Right lobe of liver (tissue), 4 donors: ENCODE results near the gene USP7.
"Not testable (repeated sequence)": the region's sequence is repeated elsewhere in the genome, so short reads cannot be mapped to it uniquely, and the experiment has no call there.

Experiments used
- CTCF ChIP-seq, 4 donors: fragments of 200-600 bp in 3 of 4; fragments of 450-650 bp in 1 of 4; IDR thresholded peaks; one replicate each; pipeline versions ENCODE4 v1.5.1 to v1.8.0; 2016 to 2022; ENCODE audit warnings: antibody characterized with exemption in 4 of 4, mild to moderate bottlenecking in 2 of 4
- POLR2A ChIP-seq: fragments of 450-650 bp; IDR thresholded peaks from one replicate; pipeline ENCODE4 v1.6.1; 2017; ENCODE audit warnings: antibody characterized with exemption, mild to moderate bottlenecking
- donor health status: DM: no; HTN: no; CAD: no.
- donor health status: DM: no; HTN: no; CAD: no.
- donor health status: DM: no; HTN: yes; CAD: no.

DNA sequence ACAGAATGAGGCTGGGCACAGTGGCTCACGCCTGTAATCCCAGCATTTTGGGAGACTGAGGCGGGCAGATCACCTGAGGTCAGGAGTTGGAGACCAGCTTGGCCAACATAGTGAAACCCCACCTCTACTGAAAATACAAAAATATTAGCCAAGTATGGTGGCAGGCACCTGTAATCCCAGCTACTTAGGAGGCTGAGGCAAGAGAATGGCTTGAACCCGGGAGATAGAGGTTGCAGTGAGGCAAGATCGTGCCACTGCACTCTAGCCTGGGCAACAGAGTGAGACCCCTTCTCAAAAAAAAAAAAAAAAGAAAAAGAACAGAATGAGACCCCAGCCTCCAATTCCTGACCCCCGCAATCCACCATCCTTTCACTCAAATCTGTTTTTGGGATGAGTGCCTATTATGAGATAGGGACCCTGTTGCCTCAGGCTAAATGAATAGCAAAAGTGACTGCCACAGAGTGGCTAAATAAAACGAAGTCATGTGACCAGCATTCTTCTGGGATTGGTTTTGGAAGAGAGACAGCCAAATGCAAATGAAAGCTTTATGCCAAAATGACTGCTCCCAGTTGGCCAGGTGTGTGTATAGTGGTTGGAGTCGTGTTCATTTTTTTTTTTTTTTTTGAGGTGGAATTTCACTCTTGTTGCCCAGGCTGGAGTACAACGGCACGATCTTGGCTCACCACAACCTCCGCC is 5.6 kb upstream of the USP7 start:
- TF ChIP-seq CTCF (IDR thresholded peaks at IDR 0.05); POLR2A: not testable (repeated sequence)
